ACC112 (cell line): Measurements from ENCODE around the gene FOXO6.
A peak's percentile ranks its signal among the peaks of the same experiment; 100 is the strongest.

Experiments used
- H2AFZ ChIP-seq: fragments of 200-600 bp; sonication (generic); one replicate; pipeline ENCODE4 v1.6.0; 2017; ENCODE audit warnings: antibody characterized with exemption, low read length; ENCODE audit not compliant: unreplicated experiment
- H3K27ac ChIP-seq: fragments of 200-600 bp; sonication (generic); 2 replicates; pipeline ENCODE4 v1.5.1; 2014; ENCODE audit warnings: low read depth, mild to moderate bottlenecking, antibody characterized with exemption, low read length, moderate library complexity
- H3K27me3 ChIP-seq: fragments of 200-600 bp; sonication (generic); 2 replicates; pipeline ENCODE4 v1.6.1; 2014; ENCODE audit warnings: mild to moderate bottlenecking, antibody characterized with exemption, low read length, moderate library complexity, mixed read lengths; ENCODE audit not compliant: insufficient read depth
- H3K36me3 ChIP-seq: fragments of 200-600 bp; sonication (generic); 2 replicates; pipeline ENCODE4 v1.6.1; 2016; ENCODE audit warnings: mild to moderate bottlenecking, antibody characterized with exemption, low read length, moderate library complexity, mixed read lengths; ENCODE audit not compliant: insufficient read depth
- H3K4me1 ChIP-seq: fragments of 200-600 bp; sonication (generic); one replicate; pipeline ENCODE4 v1.6.1; 2016; ENCODE audit warnings: low read length, mixed read lengths; ENCODE audit not compliant: insufficient read depth, unreplicated experiment, control insufficient read depth
- H3K4me3 ChIP-seq: fragments of 200-600 bp; sonication (generic); 2 replicates; pipeline ENCODE4 v1.5.1; 2014; ENCODE audit warnings: mild to moderate bottlenecking, low read depth, low read length
- H3K79me2 ChIP-seq: fragments of 200-600 bp; sonication (generic); one replicate; pipeline ENCODE4 v1.6.0; 2016; ENCODE audit warnings: low read length; ENCODE audit not compliant: control insufficient read depth, unreplicated experiment, insufficient read depth

Gene FOXO6

DNA sequence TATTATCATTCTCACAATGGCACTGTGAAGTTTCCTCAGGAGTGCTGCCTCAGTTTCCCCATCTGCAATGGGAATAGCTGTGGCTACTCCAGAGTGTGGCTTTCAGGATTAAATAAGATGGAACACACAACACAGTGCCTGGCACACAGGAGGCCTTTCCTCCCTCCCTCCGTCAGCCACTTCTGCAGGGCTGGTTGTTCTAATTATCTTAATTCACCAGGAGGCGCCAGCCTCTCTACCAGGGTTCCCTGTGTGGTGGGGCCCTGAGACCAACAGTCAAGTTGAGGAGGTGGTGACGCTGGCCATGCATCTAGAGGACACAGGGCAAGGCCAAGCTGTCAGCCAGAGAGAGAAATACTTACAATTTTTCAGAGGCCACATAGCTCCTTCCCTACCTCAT, 6.3 kb upstream of the FOXO6 start:
- Histone ChIP-seq H3K4me1 (peaks cover 16% of the 10 kb centered on the region), H3K79me2 (no peaks in the 10 kb centered on the region), H3K4me3 (no peak overlapping the region), H3K27me3 (no peaks in the 10 kb centered on the region), H2AFZ (no peak overlapping the region), H3K36me3 (no peaks in the 10 kb centered on the region), H3K27ac (no peak overlapping the region)

DNA sequence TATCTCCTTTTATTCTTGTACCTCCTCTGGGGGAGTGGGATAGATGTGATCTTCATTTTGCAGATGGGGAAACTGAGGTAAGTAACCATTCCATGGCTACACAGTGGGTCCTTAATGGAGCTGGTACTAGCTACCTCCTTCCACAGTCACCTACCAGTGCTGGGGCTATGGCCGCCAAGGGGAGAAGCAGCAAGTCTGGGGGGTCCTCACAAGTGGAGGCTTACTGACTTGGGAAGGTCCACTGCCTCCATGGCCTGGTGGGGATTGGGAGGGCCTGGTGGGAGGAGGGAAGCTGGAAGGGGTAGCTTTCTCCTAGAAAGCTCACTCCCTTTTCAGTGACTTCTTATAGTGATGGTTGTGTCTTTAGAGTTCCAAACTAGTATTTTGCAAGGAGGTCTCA, 5.9 kb upstream of the FOXO6 start:
- Histone ChIP-seq H3K27me3 (no peaks in the 10 kb centered on the region), H3K79me2 (no peaks in the 10 kb centered on the region), H2AFZ (no peak overlapping the region), H3K27ac (no peak overlapping the region), H3K36me3 (no peaks in the 10 kb centered on the region), H3K4me1 (peaks cover 16% of the 10 kb centered on the region), H3K4me3 (no peak overlapping the region)

DNA sequence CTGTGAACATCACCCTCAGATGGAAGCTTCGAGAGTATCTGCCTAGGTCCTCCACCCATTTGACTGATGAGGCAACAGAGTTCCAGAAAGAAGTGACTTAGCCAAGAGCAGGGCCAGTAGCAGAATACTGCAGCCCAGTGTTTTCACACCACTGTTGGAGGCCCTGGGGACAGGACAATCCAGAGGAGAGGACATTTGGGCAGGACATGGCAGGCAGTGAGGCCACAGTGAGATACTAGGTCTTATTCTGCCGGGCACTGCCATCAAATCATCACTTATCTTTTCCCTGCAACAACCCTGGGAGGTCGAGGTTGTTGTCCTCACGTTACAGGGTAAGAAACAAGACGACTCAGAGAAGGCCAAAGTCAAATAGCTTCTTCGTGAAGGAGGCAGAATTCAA, 5.5 kb upstream of the FOXO6 start:
- Histone ChIP-seq H3K79me2 (no peaks in the 10 kb centered on the region), H3K27me3 (no peaks in the 10 kb centered on the region), H3K4me3 (no peak overlapping the region), H3K36me3 (no peaks in the 10 kb centered on the region), H3K27ac (no peak overlapping the region), H3K4me1 (peaks cover 16% of the 10 kb centered on the region), H2AFZ (no peak overlapping the region)

DNA sequence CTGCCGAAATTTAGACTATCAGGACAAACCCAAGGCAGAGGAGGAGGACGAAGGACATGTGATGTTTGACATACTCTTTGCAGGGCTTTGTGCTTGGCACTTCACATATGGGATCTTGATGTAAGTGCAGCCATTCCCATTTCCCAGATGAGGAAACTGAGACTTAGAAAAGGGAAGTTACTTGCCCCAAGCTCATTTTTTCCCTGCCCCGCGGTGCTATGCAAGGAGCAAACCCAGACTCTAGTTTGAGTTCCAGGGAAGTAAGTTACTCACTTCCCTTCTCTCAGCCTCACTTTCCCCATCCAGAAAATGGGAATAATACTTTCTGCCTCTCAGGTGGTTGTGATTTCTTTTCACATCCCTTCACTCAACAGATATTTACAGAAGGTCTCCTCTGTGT, 4.5 kb upstream of the FOXO6 start:
- Histone ChIP-seq H3K4me1 (peaks cover 16% of the 10 kb centered on the region), H3K4me3 (no peak overlapping the region)

DNA sequence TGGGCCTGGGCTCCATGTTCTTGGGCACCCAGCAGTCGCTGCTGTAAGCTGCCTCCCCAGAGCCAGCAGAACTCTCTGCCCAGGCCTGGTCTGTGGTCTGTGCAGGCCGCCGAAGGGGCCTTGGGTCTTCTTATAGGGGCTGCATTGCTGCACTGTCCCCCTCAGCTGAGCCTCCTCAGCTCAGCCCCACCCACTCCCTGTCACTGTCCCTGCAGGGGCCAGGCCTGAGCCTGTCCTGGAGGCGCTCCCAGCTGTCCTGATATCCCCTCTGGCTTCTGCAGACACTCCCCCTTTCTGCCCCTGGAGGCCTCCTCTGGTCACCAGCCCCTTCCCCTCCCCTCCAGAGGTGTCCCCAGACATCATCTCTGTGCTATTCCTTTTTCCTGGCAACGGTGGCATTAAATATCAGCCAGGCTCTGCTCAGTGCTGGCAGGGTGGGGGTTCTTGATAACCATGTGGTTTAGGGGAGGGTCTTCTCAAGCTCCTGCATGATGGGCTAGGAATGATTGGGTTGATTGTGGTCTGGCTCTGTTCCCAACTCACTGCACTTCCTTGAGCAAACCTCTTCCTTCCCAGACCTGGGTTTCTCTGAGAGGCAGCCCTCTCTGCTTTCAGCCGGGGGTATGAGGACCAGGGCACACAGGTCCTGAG, 3.7 kb upstream of the FOXO6 start:
- H3K27ac ChIP-seq, result no peak overlapping the region
- H3K36me3 ChIP-seq, result no peaks in the 10 kb centered on the region
- peaks cover 16% of the 10 kb centered on the region for H3K4me1 ChIP-seq
- H3K4me3 ChIP-seq, result no peak overlapping the region
- no peak overlapping the region for H2AFZ ChIP-seq
- peaks cover 11% of the 10 kb centered on the region for H3K27me3 ChIP-seq
- H3K79me2 ChIP-seq, result no peaks in the 10 kb centered on the region

More for the DNA sequence above, 4.5 kb upstream of the FOXO6 start:
- Histone ChIP-seq H3K27ac (no peak overlapping the region), H3K27me3 (peaks cover 3% of the 10 kb centered on the region; the same call in 1 of the 2 replicates), H2AFZ (no peak overlapping the region), H3K79me2 (no peaks in the 10 kb centered on the region), H3K36me3 (no peaks in the 10 kb centered on the region)

DNA sequence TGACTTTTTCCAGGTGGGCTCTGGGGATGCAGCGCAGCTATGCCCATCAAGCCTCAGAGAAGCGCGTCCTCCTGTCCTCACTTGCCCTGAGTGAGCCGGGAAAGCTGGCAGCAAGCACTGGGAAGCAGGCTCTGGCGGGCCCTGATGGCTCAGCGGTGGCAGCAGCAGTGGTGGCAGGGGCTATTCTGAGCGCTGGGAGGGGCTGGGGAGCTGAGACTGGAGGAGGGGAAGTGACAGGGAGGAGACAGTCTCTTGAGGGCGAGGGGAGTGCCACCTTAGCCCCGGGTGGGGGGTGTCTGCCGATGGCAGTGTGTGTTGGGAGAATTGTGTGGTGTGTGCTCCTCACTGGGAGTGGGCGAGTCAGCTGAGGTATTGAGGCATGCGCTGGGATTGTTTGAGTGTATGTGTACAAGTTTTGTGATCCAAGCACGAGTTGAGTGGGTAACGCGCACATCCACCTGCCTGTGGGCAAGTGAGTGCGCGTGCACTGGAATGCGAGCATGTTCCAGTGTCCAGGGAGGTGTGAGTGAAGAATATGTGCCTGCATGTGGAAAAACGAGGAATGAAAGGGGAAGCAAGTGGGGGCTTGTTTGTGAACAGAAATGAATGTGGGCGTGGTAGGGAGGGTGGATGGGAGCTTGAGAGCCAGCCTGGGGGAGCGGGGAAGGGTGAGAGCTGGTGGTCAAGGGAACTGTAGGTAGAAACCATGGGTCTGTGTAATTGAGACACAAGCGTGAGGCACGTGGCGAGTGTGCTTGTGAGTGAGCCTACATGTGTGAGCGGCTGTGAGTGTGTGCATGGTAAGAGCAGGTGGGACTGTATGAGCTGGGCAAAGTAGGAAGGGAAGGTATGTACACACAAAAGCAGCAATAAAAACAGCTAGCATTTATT, 2.9 kb upstream of the FOXO6 start:
- Histone ChIP-seq H3K36me3 (no peaks in the 10 kb centered on the region), H2AFZ (no peak overlapping the region), H3K79me2 (no peaks in the 10 kb centered on the region), H3K4me3 (no peak overlapping the region), H3K4me1 (peaks cover 16% of the 10 kb centered on the region), H3K27ac (no peak overlapping the region), H3K27me3 (peaks cover 19% of the 10 kb centered on the region)

DNA sequence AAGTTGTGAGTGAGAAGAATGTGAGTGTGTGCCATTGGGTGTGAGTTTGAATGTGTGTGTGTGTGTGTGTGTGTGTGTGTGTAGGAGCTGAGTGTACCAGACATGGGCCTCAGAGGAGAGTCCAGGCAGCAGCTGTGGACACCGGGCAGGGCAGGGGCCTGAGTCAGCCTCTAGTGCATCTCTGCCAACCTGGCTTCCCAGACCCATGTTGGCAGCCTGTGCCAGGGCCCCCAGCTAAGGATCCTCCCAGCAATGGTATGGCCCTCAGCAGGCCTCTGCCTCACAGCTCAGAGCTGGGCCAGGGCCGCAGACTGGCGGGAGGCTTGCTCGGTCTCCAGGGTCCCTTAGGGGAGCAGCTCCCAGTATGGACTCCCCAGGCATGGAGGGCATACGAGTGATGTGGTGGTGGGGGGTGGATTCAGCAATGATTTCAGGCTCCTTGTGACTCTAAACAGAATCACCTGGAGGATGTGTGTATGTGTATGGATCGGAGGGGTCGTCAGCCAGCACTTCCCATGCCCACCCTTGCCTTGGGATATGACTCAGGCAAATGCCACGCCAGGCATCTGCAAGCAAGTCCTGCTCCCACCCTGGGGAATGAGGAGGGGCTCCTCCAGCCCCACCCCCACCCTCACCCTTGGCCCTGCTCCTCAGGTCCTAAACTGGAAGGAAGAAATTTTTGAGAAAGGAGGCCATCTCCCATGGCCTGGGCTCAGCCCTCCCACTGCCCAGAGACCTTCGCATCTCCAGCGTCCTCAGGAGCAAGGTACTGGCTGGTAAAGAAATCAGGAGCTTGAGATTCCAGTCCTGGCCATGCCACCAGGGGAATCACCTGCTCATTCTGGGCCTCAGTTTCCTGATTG, 1.8 kb upstream of the FOXO6 start:
- no peak overlapping the region for H3K27ac ChIP-seq
- no peaks in the 10 kb centered on the region for H3K79me2 ChIP-seq
- no peak overlapping the region for H2AFZ ChIP-seq
- H3K36me3 ChIP-seq, result no peaks in the 10 kb centered on the region
- H3K4me3 ChIP-seq, result no peak overlapping the region
- peaks cover 25% of the 10 kb centered on the region for H3K27me3 ChIP-seq
- peaks cover 16% of the 10 kb centered on the region for H3K4me1 ChIP-seq

DNA sequence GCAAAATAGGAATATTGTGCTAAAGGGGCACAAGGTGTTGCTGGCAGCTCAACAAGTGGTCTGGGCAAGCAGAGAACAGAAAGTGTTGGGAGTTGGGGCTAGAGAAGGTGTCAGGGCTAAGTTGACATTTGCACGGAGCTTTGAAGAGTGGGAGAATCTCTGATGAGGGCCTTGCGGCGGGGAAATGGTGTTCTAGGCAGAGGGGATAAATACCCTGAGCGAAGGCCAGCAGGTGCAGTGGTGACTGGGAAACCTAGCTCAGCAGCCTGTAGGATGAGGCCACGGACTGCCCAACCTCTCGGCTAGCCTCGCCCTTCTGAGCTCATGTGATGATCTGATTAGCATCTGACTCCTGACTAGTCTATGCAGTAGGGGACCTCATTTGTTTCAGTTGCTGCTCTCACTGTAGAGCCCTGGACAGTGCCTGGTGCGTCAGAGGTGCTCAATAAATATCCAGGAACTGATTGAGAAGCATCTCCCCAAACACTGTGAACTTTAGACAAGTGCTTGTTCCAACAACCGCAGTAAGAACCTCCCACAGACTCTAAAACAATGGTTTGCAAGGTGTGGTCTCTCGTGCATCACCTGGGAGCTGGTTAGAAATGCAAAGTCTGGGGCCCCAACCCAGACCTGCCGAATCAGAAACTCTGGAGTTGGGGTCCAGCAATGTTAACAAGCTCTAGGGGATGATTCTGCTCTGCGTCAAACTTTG, 1.0 kb upstream of the FOXO6 start:
- Histone ChIP-seq H2AFZ (no peak overlapping the region), H3K27ac (no peak overlapping the region), H3K4me1 (peaks cover 16% of the 10 kb centered on the region), H3K4me3 (no peak overlapping the region), H3K36me3 (no peaks in the 10 kb centered on the region), H3K27me3 (peaks cover 25% of the 10 kb centered on the region), H3K79me2 (no peaks in the 10 kb centered on the region)

DNA sequence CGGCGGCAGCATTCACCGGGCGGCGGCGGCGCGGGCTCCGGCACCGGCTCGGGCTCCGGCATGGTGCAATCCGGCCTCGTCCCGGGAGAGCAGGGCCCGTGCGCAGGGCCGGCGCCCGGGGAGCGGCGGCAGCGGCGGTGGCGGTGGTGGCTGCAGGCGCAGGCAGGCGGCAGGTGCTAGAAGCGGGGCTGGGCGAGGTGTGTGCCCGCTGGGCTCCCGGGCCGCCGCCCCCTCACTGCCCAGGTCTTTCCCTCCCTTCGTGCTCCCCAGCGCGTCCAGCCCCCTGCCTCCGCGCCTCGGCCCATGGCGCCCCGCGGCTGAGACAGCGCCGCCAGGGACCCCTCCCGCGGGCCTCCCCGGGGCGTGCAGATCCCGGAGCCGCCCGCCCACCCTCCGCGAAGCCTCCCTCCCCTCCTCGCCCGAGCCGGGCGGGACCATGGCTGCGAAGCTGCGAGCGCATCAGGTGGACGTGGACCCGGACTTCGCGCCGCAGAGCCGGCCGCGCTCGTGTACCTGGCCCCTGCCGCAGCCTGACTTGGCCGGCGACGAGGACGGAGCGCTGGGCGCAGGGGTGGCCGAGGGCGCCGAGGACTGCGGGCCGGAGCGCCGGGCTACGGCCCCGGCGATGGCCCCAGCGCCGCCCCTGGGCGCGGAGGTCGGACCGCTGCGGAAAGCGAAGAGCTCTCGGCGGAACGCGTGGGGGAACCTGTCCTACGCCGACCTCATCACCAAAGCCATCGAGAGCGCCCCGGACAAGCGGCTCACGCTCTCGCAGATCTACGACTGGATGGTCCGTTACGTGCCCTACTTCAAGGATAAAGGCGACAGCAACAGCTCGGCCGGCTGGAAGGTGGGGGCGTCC, 492 bp downstream of the FOXO6 start:
- H3K4me3 ChIP-seq, result peak overlapping the region; percentile 71
- no peak overlapping the region for H3K27ac ChIP-seq
- H2AFZ ChIP-seq, result no peak overlapping the region
- peaks cover 34% of the 10 kb centered on the region for H3K27me3 ChIP-seq
- H3K36me3 ChIP-seq, result no peaks in the 10 kb centered on the region
- peaks cover 22% of the 10 kb centered on the region for H3K4me1 ChIP-seq
- no peaks in the 10 kb centered on the region for H3K79me2 ChIP-seq
